Umbilical cord (tissue), 2 donors: ENCODE results near the gene SGCD. TPM values are rescaled to one million over a fixed set of nuclear protein-coding genes. Genes with fewer than 3 reads are reported as not detected.
A peak's percentile ranks its signal among the peaks of the same experiment; 100 is the strongest.

Source experiments
- DNase-seq: peaks from one replicate; pipeline ENCODE4 v3.0.0-alpha.2; 2015; ENCODE audit warnings: low spot score
- total RNA-seq: library from RNA; depleted of rRNA; stranded (reverse); fragments of >200 nt; gene quantifications from one replicate; pipeline ENCODE4 v1.2.3, GENCODE V29; 2014; ENCODE audit warnings: low replicate concordance; ENCODE audit not compliant: insufficient read depth

SGCD gene
- total RNA-seq, 1 donor from 2014 or later = 43.8 TPM

DNA sequence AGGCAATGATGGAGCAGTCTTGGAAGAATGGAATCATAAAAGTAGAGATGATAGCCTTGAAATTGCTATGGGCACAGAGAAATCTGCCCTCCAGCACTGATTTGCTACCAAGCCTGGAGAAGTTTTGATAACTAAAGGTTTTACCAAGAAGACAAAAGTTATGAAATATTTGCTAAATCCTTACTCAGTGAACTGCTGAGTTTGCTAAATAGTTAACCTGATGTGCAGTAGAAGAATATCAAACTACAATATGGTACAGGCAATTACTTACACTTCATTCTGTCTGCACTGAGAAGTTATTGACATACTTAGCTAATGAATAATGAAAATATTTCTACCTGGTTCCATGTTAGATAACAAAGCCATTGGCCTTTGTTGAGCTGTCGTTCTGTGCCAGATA, 124.5 kb downstream of the SGCD start:
- no peak for DNase-seq

DNA sequence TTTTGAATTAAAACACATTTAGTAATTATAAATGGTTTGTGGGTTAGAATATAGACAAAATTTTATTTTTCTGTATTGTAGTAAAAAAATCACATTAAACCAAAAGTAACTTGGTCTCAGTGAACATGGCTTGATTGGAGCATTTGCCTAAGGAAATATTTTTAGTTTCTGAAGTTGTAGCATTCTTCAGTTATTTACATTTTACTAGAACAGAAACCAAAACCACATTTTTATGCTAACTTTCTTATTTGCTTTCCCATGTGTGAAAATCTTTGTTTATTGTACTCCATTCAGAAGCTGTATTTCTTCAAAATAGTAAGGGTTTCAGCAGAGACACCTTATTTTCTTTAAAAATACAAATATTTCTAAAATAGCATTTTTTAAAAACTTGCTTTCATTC, 129.9 kb downstream of the SGCD start:
- no peak for DNase-seq

- no peak for DNase-seq
These were observed 132.9 kb downstream of the SGCD start for GRCh38 chr5:156459812-156460385.

DNA sequence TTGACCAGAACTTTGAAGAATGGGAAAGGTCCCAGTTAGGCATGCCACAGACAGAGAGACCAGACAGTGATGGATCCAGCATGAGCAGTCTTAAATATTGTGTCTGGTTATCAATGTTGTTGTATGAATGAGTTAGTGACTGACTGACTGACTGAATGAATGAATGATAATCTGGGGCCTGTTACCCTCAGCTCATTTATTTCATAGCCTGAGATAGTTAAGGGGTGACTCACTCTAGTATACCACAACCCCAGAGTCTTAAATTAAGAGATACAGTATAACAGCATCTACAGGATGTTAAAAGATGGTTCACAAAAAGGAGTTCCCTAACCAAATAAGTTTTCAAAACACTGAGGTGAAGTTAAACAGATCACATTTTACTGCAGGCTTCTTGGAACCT, 133.5 kb downstream of the SGCD start:
- no peak for DNase-seq

DNA sequence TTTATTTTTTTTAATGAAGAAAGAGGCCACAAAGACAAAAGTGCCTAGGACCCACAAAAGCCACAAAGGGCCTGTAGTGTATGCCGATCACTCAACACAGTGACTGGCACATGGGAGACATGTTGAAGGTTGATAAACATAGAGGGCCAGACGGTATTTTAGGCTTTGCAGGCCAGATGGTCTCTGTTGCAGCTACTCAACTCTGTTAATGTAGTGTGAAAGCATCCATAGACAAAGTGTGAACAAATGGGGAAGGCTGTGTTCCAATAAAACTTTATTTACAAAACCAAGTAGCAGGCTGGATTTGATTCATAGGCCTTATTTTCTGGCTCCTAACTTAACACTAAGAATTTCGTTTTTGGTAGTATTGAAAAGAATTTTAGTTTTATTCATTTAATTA, 139.9 kb downstream of the SGCD start:
- no peak for DNase-seq

DNA sequence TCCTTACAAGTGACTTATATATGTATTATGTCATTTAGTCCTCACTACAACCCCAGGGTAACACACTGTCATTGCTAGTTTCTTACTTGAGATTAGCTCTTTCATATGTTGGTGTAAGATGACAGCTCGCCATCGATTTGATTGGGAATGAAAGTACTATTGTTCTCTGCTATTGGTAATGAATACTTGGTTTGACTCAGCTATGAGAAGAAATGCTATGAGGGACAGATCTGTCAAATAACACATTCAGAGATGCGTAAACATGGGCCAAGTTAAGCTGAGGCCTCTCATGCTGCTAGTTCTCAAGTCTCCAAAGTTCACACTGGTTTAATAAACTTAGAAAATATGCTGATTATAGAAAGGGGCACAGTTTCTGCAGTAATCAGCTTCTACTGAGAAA, 142.7 kb downstream of the SGCD start:
- no peak for DNase-seq

DNA sequence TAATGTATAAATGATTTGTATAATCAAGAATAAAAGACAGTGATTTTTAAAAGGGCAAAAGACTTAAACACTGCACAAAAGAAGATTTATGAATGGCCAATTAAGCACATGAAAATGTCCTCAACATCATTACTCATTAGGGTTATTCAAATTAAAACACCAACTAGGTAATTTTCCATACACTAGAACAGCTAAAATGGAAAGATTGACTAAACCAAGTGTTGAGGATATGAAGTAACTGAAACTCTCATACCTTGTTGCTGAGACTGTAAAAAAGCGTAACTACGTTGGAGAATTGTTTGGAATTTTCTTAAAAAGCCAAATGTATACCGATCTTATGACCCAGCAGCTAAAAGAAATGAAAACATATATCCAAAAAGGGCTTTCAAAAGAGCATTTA, 144.9 kb downstream of the SGCD start:
- no peak for DNase-seq

DNA sequence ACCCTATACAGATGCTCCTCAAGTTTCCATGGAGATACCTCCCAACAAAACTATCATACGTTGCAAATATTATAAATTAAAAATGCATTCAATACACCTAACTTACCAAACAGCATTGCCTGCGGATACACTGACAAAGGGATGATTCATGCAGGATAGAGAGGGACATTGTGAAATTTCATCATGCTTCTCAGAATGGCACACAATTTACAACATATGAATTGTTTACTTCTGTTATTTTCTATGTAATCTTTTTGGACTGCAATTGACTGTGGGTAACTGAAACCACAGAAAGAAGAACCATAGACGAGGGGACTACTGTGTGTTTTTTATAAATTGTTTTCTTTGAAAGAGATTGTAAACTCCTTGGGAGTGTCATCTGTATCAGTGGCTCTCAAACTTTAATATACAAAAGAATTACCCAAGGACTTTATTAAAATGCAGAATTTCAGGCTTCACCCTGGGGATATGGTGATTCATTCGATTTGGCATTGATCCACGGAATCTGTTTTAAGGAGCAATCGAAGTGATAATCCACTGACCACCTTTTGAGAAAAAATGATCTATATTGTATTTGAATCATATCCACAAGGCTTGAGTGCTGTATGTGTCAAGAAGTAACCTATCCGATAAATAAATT, 146.4 kb downstream of the SGCD start:
- no peak for DNase-seq

- DNase-seq = no peak
These were observed 147.3 kb downstream of the SGCD start for GRCh38 chr5:156474251-156474650.

DNA sequence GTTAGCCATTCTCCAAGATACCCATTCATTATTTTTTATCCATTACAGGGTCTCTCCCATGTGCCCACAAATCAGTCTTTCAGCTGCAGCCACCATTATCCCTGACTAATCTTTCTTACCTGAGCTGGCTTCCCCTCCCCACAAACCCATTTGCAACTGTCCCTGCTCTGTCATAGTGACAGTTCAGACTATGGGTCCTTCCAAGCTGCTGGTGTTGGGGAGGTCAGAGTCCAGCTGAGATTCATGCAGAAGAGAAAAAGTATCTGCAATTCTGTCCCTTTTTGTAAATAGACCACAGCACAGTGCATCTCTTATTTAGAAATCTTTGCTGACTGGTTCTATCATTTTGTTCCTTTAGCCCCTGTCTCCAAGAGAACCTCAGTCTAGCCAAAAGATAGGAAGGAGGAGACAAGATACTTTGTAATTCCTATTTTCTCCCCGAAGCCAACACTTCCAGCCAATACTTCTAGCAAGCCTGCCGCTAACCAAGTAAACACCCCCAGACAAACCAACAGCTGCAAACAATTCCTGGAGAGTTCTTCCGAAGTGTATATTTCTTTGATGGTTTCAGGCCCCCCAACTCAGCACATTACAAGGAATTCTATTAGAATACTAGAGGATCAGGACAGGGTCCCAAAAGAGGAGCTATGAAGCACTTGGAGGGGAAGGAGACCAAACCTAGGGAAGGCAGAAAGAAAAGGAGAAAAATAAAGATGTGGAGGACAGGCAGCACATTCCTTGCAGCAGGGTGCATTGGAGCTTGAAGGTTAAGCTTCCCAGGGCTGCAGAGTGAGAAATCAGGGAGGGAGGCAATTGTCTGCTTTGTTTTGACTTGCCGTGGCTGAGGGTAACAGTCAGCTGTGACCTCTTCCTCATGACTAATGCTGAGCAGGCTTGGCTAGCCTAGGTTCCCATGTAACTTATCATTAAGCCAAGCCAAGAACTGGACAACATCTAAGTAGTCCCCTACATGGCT, 148.5 kb downstream of the SGCD start:
- no peak for DNase-seq

- DNase-seq = no peak
These were observed 149.2 kb downstream of the SGCD start for GRCh38 chr5:156476158-156476551.

GRCh38 chr5:156476678-156477077, 149.7 kb downstream of the SGCD start:
- DNase-seq = no peak

- DNase-seq = no peak
These were observed 150.2 kb downstream of the SGCD start for GRCh38 chr5:156477196-156477595.

DNA sequence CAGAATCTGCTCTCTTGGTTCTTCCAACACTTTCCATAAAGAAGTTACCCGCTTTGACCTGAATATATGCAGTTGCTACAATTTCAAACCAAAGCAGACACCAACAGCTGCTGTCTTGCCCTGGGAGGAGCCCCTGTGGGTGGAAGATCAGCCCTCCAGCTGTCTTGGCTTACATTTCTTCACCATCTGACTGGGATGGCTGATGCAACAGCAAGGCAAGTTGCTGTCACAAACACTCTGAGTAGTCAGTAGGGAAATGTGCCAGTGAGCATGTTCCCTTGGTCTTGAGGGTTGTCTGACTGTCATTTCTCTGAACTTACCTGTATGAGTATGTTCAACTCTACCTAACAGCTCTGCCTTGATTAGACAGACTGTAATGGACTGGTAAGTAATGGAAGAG, 152.9 kb downstream of the SGCD start:
- no peak for DNase-seq

GRCh38 chr5:156481741-156482140, 154.8 kb downstream of the SGCD start:
- DNase-seq = no peak

DNA sequence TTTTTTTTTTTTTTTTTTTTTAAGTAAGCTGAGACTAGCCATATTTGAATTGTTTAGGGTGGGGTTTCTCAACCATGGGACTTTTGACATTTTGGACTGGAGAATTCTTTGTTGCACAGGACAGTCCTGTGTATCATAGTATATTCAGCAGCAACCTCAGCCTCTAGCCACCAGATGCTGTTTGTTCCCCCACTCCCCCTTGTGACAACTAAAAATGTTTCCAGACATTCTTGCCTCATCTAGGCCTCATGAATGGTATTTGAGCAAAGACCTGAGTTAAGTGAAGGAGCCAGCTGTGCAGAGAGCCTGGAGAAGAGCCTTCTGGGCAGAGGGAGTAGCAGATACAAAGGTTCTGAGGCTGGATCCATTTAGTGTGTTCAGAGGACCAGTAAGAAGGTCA, 155.9 kb downstream of the SGCD start:
- DNase-seq = peak; percentile 11

DNA sequence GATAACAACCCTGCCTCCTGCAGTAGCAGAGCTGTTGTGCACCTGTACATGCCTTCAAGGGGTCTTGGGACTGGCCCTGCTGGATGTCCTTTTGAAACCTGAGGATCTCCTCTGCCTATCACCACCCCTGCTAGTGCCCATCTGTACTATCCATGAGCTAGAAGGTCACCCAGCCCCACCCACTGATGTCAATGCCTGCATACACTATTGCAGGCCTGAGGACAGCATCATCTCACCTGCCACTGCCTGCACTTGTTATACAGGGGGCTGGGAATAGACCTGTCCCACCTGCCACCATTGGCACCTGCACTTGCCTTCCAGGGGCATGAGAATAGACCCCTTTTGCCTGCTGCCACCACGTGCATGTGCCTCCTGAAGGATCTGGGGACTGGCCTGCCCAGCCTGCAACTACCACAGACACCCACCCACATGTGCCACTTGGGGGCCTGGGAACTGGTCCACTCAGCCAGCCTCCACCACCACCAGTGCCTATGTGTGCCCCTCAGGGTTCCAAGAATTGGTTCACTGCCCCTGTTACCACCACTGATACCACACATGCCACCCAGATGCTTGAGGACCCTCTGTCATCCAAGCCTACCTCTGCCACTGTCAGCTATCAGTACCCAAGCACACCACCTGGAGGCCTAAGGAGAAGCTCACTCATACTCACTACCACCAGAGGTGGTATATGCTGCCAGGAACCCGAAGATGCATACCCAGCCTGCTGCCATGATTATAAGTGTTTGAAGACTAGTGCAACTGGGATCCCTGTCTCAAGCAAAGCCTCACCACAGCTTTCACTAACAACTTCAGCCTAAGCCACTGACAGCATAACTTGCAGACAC, 159.7 kb downstream of the SGCD start:
- no peak for DNase-seq

DNA sequence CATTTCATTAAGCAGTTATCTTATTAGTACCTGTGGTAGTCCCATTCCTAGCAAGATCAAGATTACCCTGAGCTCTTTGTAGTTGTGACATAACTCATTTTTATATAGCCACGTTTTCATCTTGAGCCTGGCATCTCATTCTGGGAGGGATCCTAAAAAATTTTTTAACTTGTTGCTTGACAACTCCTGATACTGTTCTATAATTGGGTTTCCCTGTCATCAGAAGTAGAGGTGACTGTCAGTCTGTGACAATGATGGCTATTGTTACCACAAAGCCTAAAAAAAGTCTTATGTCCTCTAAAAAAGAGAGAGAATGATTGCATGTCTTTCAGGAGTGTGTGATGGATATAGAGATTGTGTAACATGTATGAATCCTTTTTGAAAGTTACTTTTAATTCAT, 164.8 kb downstream of the SGCD start:
- no peak for DNase-seq

DNA sequence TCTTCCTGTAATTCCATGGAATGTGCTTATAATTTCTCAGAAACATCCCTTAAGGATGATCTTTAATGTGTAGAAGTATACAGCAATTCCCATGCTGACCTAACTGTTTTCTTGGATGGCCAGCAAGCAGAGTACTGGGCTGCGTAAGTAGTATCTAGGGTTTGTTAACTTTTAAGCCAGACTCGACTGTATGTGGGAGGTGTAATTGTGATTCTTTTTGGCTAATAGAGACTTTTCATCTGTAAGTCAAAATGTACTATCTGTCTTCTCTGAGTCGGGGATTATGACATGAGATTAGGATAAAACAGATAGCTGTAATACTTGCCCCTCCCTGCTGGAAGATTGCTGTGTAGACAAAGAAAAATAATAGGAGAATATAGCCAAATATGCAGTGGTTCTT, 169.3 kb downstream of the SGCD start:
- peak; percentile 18 for DNase-seq

GRCh38 chr5:156497804-156498208, 170.8 kb downstream of the SGCD start:
- peak; percentile 3 for DNase-seq

DNA sequence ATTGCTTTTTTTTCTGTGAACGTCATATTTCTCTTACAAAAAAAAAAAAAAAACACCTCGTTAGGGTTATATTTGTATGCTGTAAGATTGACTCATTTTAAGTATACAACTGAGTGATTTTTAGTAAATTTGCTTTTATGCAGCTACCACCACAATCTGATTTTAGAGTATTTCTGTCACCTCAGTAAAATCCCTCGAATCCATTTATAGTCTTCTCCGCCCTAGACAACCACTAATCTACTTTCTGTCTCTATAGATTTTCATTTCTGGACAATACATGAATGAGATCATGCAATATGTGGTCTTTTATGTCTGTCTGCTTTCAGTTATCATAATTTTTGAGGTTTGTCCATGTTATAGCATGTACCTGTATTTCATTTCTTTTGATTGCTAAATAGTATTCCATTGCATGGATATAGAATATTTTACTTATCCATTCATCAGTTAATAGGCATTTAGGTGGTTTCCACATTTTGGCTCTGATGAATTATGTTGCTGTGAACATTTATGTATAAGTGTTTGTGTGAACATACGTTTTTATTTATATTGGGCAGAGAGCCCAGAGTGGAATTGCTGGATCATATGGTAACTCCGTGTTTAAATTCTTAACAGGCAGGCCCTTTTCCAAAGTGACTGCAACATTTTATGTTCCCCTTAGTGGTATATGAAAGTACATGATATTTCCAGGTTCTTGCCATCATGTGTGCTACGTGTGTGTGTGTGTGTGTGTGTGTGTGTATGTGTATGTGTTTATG, 171.4 kb downstream of the SGCD start:
- DNase-seq = no peak
